Measurements from ENCODE around the gene MRGPRD. TPM values are rescaled to one million over a fixed set of nuclear protein-coding genes. Genes with fewer than 3 reads are reported as not detected.
"Not testable (repeated sequence)": the region's sequence is repeated elsewhere in the genome, so short reads cannot be mapped to it uniquely, and the experiment has no call there.

The MRGPRD gene
- total RNA-seq, 8 experiments from 2014 or later = 0.21 TPM; not detected in 7

- 80 to 90% methylated on average over 1 to 2 of the region's 9 CpGs; no CpG with 5 or more reads in 8 of the 10 experiments for WGBS, 10 experiments
- ATAC-seq (replicated peaks in 6 of 8) = no peak
- in situ Hi-C loops (cut with MboI; ENCODE audit: low pct_unique_long_range_greater_than_20kb in 2 of 9, low sequenced_read_pairs in 9 of 9, unreplicated experiment in 9 of 9) = no loop called here
- H3K4me1 ChIP-seq (replicated peaks in 1 of 2) = peaks cover 5 to 17% of the 10 kb centered on the region in 2 donors
- no peak overlapping the region for H3K27ac ChIP-seq
- no peak overlapping the region for H3K4me3 ChIP-seq
These were observed 22.6 kb upstream of the MRGPRD start for GRCh38 chr11:69003301-69003865.

DNA sequence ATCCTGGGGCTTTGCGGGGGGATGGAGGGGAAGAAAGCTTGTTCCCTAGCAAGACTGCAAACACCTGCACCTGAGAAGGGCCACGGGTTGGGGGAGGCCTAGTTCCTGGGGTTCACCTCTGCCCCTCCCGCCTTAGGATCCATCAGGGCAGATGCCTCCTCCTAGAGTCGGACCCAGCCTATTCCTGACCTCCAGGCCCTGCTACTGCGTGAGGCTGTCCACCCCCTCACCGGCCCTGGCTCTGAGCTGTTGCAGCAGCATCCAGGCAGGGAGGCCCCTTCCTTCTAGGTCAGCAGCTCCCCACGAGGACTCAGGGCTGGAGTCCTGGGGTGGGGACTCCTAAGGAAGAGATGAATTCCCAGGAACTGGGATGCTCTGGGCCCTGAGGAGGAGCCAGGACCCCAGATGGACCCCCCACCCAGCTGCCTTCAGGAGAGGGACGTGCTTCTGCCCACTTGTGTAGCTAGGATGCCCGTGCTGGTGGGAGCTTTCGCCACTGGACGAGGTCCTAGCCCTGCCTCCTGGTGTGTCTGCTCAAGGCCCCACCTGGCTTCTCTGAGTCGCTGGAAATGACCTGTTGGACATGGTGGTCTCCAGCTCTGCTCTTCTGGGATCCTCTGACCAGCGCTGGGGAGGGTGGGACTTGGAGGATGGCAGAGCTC lies 21.9 kb upstream of the MRGPRD start:
- H3K4me1 ChIP-seq (replicated peaks in 1 of 2) = peaks cover 0 to 13% of the 10 kb centered on the region in 2 donors
- no peak for ATAC-seq (replicated peaks in 6 of 8)
- in situ Hi-C loops (cut with MboI; ENCODE audit: low pct_unique_long_range_greater_than_20kb in 2 of 9, low sequenced_read_pairs in 9 of 9, unreplicated experiment in 9 of 9) = no loop called here
- H3K27ac ChIP-seq = no peak overlapping the region
- H3K4me3 ChIP-seq = no peak overlapping the region
- WGBS, 10 experiments = 40 to 87% (median 60%) methylated on average over 1 to 3 of the region's 13 CpGs; no CpG with 5 or more reads in 6 of the 10 experiments

- Histone ChIP-seq H3K4me3 (no peak overlapping the region), H3K27ac (no peak overlapping the region), H3K4me1 (replicated peaks in 1 of 2) (peaks cover 0 to 8% of the 10 kb centered on the region in 2 donors)
- in situ Hi-C loops (cut with MboI; ENCODE audit: low pct_unique_long_range_greater_than_20kb in 2 of 9, low sequenced_read_pairs in 9 of 9, unreplicated experiment in 9 of 9) = no loop called here
- ATAC-seq (replicated peaks in 6 of 8) = peak in 3 of 8 experiments; percentile 27 to 40 (median 31)
- WGBS, 10 experiments = 80 to 100% methylated on average over 1 of the region's 6 CpGs; no CpG with 5 or more reads in 8 of the 10 experiments
These were observed 21.4 kb upstream of the MRGPRD start for GRCh38 chr11:69002110-69002569.

GRCh38 chr11:69001243-69002081 lies 20.7 kb upstream of the MRGPRD start:
- in situ Hi-C loops (cut with MboI; ENCODE audit: low pct_unique_long_range_greater_than_20kb in 2 of 9, low sequenced_read_pairs in 9 of 9, unreplicated experiment in 9 of 9) = no loop called here
- no peak for ATAC-seq (replicated peaks in 6 of 8)

DNA sequence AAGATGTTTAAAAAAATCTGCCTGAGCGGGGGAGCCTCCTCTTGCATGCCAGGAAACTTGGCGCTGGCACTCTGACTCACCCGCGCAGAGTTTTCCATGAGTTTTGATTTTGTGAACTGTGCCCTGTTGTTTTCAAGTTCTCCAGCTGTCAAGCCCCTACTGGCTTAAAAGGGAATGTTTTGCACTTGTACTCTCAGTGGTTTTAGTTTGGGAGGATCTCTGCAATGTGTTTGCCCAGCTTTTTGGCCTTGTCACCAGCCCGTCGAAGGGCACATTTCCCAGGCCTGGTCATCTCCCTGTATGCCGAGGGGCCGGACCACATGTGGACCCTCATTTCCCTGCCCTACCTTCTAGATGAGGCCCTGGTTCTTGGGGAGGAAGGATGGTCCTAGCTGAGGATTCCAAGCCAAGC lies 20.1 kb upstream of the MRGPRD start:
- 0 to 88% (median 60%) methylated on average over 1 to 7 of the region's 8 CpGs; no CpG with 5 or more reads in 3 of the 10 experiments for WGBS, 10 experiments
- H3K27ac ChIP-seq = no peak overlapping the region
- in situ Hi-C loops (cut with MboI; ENCODE audit: low pct_unique_long_range_greater_than_20kb in 2 of 9, low sequenced_read_pairs in 9 of 9, unreplicated experiment in 9 of 9) = no loop called here
- H3K4me3 ChIP-seq = no peak overlapping the region
- ATAC-seq (replicated peaks in 6 of 8) = peak in 3 of 8 experiments; percentile 74 to 93 (median 88)
- peaks cover 0 to 7% of the 10 kb centered on the region in 2 donors for H3K4me1 ChIP-seq (replicated peaks in 1 of 2)

More at GRCh38 chr11:69001243-69002081, 20.7 kb upstream of the MRGPRD start:
- Histone ChIP-seq H3K27ac (no peak overlapping the region), H3K4me3 (no peak overlapping the region), H3K4me1 (replicated peaks in 1 of 2) (peaks cover 0 to 7% of the 10 kb centered on the region in 2 donors)
- 0 to 100% (median 87%) methylated on average over 1 to 11 of the region's 23 CpGs; no CpG with 5 or more reads in 4 of the 10 experiments for WGBS, 10 experiments

DNA sequence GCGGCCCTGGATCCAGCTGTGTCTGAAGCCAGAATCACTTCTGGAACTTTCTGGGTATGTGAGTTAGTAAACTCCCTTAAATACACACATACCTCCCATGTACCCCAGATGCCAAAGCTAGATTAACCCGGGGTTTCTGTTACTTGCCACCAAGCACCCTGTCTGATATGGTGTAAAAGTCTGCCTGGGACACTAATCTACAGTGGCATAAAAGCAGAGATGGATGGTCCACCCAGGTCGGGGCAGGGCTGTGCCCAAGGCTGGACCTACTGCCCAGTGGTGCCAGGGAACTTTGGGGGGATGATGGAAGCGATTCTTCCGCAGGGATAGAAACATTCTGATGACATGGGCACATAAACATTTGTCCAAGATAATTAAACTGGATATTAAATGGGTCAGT lies 19.6 kb upstream of the MRGPRD start:
- WGBS, 10 experiments = 50 to 100% (median 82%) methylated on average over 1 to 3 of the region's 5 CpGs; no CpG with 5 or more reads in 3 of the 10 experiments
- in situ Hi-C loops (cut with MboI; ENCODE audit: low pct_unique_long_range_greater_than_20kb in 2 of 9, low sequenced_read_pairs in 9 of 9, unreplicated experiment in 9 of 9) = no loop called here
- peak in 1 of 8 experiments; percentile 26 for ATAC-seq (replicated peaks in 6 of 8)
- Histone ChIP-seq H3K27ac (no peak overlapping the region), H3K4me3 (no peak overlapping the region), H3K4me1 (replicated peaks in 1 of 2) (peaks cover 0 to 7% of the 10 kb centered on the region in 2 donors)

GRCh38 chr11:68999748-69000355 lies 19.1 kb upstream of the MRGPRD start:
- in situ Hi-C loops (cut with MboI; ENCODE audit: low pct_unique_long_range_greater_than_20kb in 2 of 9, low sequenced_read_pairs in 9 of 9, unreplicated experiment in 9 of 9); H3K4me3 ChIP-seq; H3K27ac ChIP-seq; H3K4me1 ChIP-seq (replicated peaks in 1 of 2); ATAC-seq (replicated peaks in 6 of 8): not testable (repeated sequence)
- 68 to 100% (median 92%) methylated on average over 1 to 8 of the region's 12 CpGs; no CpG with 5 or more reads in 1 of the 10 experiments for WGBS, 10 experiments

DNA sequence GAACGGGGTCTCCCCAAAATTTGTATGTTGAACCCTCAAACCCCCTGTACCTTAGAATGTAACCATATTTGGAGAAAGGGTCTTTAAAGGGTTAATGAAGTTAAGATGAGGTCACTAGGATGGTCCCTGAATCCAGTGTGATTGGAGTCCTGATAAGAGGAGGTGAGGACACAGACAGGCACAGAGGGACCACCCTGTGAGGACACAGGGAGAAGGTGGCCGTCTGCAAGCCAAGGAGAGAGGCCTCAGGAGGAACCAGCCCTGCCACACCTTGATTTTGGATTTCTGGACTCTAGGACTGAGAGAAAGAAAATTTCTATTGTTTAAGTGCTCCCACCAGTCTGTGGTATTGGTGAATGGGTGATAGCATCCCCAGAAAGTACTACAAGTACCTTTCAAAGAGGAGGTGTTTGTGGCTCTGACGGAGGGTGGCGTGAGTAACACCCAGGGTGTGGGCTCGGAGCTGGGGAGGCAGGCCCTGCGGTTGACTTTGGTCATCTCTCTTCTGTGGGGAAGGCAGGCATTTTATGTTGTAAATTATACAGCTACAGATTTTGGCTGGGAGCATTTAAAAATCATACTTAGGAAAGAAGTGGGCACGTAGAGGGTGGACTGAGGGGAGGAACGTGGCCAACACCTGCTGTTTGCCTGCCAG lies 18.4 kb upstream of the MRGPRD start:
- Histone ChIP-seq H3K4me1 (replicated peaks in 1 of 2) (peaks cover 0 to 7% of the 10 kb centered on the region in 2 donors), H3K27ac (no peak overlapping the region), H3K4me3 (no peak overlapping the region)
- no peak for ATAC-seq (replicated peaks in 6 of 8)
- 51 to 100% (median 94%) methylated on average over 1 to 6 of the region's 8 CpGs for WGBS, 10 experiments
- in situ Hi-C loops (cut with MboI; ENCODE audit: low pct_unique_long_range_greater_than_20kb in 2 of 9, low sequenced_read_pairs in 9 of 9, unreplicated experiment in 9 of 9) = no loop called here

DNA sequence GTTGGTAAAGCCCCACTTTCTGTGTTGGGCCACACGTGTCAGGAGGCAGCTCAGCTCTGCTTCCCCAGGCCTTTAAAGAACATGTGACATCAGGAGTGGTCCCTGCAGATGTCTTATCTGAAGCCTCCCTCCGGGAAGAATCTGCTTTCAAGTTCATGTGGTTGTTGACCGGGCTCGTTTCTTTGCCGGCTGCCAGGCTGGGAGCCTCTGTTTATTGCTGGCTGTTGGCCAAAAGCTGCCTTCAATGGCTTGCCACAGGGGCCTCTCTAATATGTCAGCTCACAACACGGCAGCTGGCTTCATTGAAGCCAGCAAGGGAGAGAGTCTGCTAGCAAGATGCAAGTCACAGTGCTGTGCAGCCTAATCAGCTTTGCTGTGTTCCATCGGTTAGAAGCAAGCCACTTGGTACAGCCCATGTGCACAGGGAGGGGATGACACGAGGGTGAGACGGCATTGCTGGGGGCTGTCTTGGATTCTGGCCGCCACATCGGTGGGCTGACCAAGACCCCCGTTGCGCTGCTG lies 17.7 kb upstream of the MRGPRD start:
- no peak overlapping the region for H3K4me3 ChIP-seq
- no peak overlapping the region for H3K27ac ChIP-seq
- peaks cover 0 to 7% of the 10 kb centered on the region in 2 donors for H3K4me1 ChIP-seq (replicated peaks in 1 of 2)
- ATAC-seq (replicated peaks in 6 of 8) = peak in 7 of 8 experiments; percentile 22 to 93 (median 80)
- WGBS, 10 experiments = 7 to 100% (median 34%) methylated on average over 1 to 8 of the region's 13 CpGs; no CpG with 5 or more reads in 2 of the 10 experiments
- in situ Hi-C loops (cut with MboI; ENCODE audit: low pct_unique_long_range_greater_than_20kb in 2 of 9, low sequenced_read_pairs in 9 of 9, unreplicated experiment in 9 of 9) = no loop called here

GRCh38 chr11:68997995-68998348 lies 17.2 kb upstream of the MRGPRD start:
- ATAC-seq (replicated peaks in 6 of 8) = no peak
- peaks cover 0 to 7% of the 10 kb centered on the region in 2 donors for H3K4me1 ChIP-seq (replicated peaks in 1 of 2)
- in situ Hi-C loops (cut with MboI; ENCODE audit: low pct_unique_long_range_greater_than_20kb in 2 of 9, low sequenced_read_pairs in 9 of 9, unreplicated experiment in 9 of 9) = no loop called here
- H3K4me3 ChIP-seq = no peak overlapping the region
- no peak overlapping the region for H3K27ac ChIP-seq

- ATAC-seq (replicated peaks in 6 of 8) = no peak
- no peak overlapping the region for H3K27ac ChIP-seq
- H3K4me3 ChIP-seq = no peak overlapping the region
- peaks cover 0 to 7% of the 10 kb centered on the region in 2 donors for H3K4me1 ChIP-seq (replicated peaks in 1 of 2)
- WGBS, 10 experiments = 50 to 100% (median 88%) methylated on average over 1 to 8 of the region's 19 CpGs; no CpG with 5 or more reads in 1 of the 10 experiments
- in situ Hi-C loops (cut with MboI; ENCODE audit: low pct_unique_long_range_greater_than_20kb in 2 of 9, low sequenced_read_pairs in 9 of 9, unreplicated experiment in 9 of 9) = no loop called here
These were observed 16.6 kb upstream of the MRGPRD start for GRCh38 chr11:68997124-68997994.
